ENCODE data around the gene POU2AF3.
"Not testable (repeated sequence)": the region's sequence is repeated elsewhere in the genome, so short reads cannot be mapped to it uniquely, and the experiment has no call there.

The POU2AF3 gene

GRCh38 chr11:111272420-111272819 lies 25.9 kb upstream of the POU2AF3 start:
- no peak for TF ChIP-seq CTCF (IDR thresholded peaks at IDR 0.05; ENCODE audit: low read depth, low read length, missing control alignments)
- Histone ChIP-seq H3K36me3 (replicated peaks) (no peaks in the 10 kb centered on the region), H3K4me3 (ENCODE audit: low read depth, low read length) (no peak overlapping the region), H3K27ac (no peak overlapping the region), H3K27me3 (replicated peaks) (no peaks in the 10 kb centered on the region)
- in situ Hi-C loops (cut with HindIII; ENCODE audit: low pct_ligation_motif_present, low sequenced_read_pairs) = no loop called here
- DNase-seq = no peak

- Histone ChIP-seq H3K27me3 (replicated peaks) (no peaks in the 10 kb centered on the region), H3K4me3 (ENCODE audit: low read depth, low read length) (no peak overlapping the region), H3K36me3 (replicated peaks) (no peaks in the 10 kb centered on the region), H3K27ac (no peak overlapping the region)
- DNase-seq = no peak
- in situ Hi-C loops (cut with HindIII; ENCODE audit: low pct_ligation_motif_present, low sequenced_read_pairs) = no loop called here
- no peak for TF ChIP-seq CTCF (IDR thresholded peaks at IDR 0.05; ENCODE audit: low read depth, low read length, missing control alignments)
Observed at GRCh38 chr11:111282562-111283075, 15.7 kb upstream of the POU2AF3 start.

GRCh38 chr11:111283945-111284481 lies 14.3 kb upstream of the POU2AF3 start:
- no peaks in the 10 kb centered on the region for H3K27me3 ChIP-seq (replicated peaks)
- no peak for DNase-seq
- TF ChIP-seq CTCF (IDR thresholded peaks at IDR 0.05; ENCODE audit: low read depth, low read length, missing control alignments) = no peak
- in situ Hi-C loops (cut with HindIII; ENCODE audit: low pct_ligation_motif_present, low sequenced_read_pairs) = no loop called here
- H3K27ac ChIP-seq = no peak overlapping the region
- H3K36me3 ChIP-seq (replicated peaks) = no peaks in the 10 kb centered on the region
- no peak overlapping the region for H3K4me3 ChIP-seq (ENCODE audit: low read depth, low read length)

- no peaks in the 10 kb centered on the region for H3K36me3 ChIP-seq (replicated peaks)
- in situ Hi-C loops (cut with HindIII; ENCODE audit: low pct_ligation_motif_present, low sequenced_read_pairs) = no loop called here
- DNase-seq = no peak
Observed at GRCh38 chr11:111285189-111286091, 12.9 kb upstream of the POU2AF3 start.

GRCh38 chr11:111291764-111292163 lies 6.6 kb upstream of the POU2AF3 start:
- in situ Hi-C loops (cut with HindIII; ENCODE audit: low pct_ligation_motif_present, low sequenced_read_pairs) = no loop called here
- Histone ChIP-seq H3K36me3 (replicated peaks) (no peaks in the 10 kb centered on the region), H3K4me3 (ENCODE audit: low read depth, low read length) (no peak overlapping the region), H3K27me3 (replicated peaks) (no peaks in the 10 kb centered on the region), H3K27ac (no peak overlapping the region)
- no peak for DNase-seq
- TF ChIP-seq CTCF (IDR thresholded peaks at IDR 0.05; ENCODE audit: low read depth, low read length, missing control alignments) = no peak

More at GRCh38 chr11:111285189-111286091, 12.9 kb upstream of the POU2AF3 start:
- no peak overlapping the region for H3K4me3 ChIP-seq (ENCODE audit: low read depth, low read length)
- H3K27me3 ChIP-seq (replicated peaks) = no peaks in the 10 kb centered on the region
- no peak for TF ChIP-seq CTCF (IDR thresholded peaks at IDR 0.05; ENCODE audit: low read depth, low read length, missing control alignments)
- no peak overlapping the region for H3K27ac ChIP-seq

- H3K27me3 ChIP-seq (replicated peaks); DNase-seq; in situ Hi-C loops (cut with HindIII; ENCODE audit: low pct_ligation_motif_present, low sequenced_read_pairs); H3K36me3 ChIP-seq (replicated peaks); H3K4me3 ChIP-seq (ENCODE audit: low read depth, low read length); H3K27ac ChIP-seq: not testable (repeated sequence)
Observed at GRCh38 chr11:111292408-111292807, 5.9 kb upstream of the POU2AF3 start.
